Measurements from ENCODE around the gene TMEM273.
A peak's percentile ranks its signal among the peaks of the same experiment; 100 is the strongest.

The TMEM273 gene

GRCh38 chr10:49165259-49165658, 22.9 kb downstream of the TMEM273 start:
- DNase-seq (ENCODE audit: low read depth in 1 of 2, low spot score in 1 of 2) = no peak

GRCh38 chr10:49164559-49165188, 23.5 kb downstream of the TMEM273 start:
- DNase-seq (ENCODE audit: low read depth in 1 of 2, low spot score in 1 of 2) = peak in 1 of 2 donors; percentile 10

GRCh38 chr10:49163741-49164140, 24.4 kb downstream of the TMEM273 start:
- no peak for DNase-seq (ENCODE audit: low read depth in 1 of 2, low spot score in 1 of 2)

GRCh38 chr10:49162761-49163310, 25.4 kb downstream of the TMEM273 start:
- DNase-seq (ENCODE audit: low read depth in 1 of 2, low spot score in 1 of 2) = no peak

GRCh38 chr10:49162063-49162462, 26.1 kb downstream of the TMEM273 start:
- DNase-seq (ENCODE audit: low read depth in 1 of 2, low spot score in 1 of 2) = no peak

GRCh38 chr10:49161411-49161997, 26.7 kb downstream of the TMEM273 start:
- DNase-seq (ENCODE audit: low read depth in 1 of 2, low spot score in 1 of 2) = no peak

- DNase-seq (ENCODE audit: low read depth in 1 of 2, low spot score in 1 of 2) = no peak
These were observed 27.4 kb downstream of the TMEM273 start for GRCh38 chr10:49160814-49161213.

GRCh38 chr10:49160110-49160509, 28.1 kb downstream of the TMEM273 start:
- no peak for DNase-seq (ENCODE audit: low read depth in 1 of 2, low spot score in 1 of 2)

- DNase-seq (ENCODE audit: low read depth in 1 of 2, low spot score in 1 of 2) = no peak
These were observed 29.3 kb downstream of the TMEM273 start for GRCh38 chr10:49158915-49159314.

- DNase-seq (ENCODE audit: low read depth in 1 of 2, low spot score in 1 of 2) = no peak
These were observed 29.8 kb downstream of the TMEM273 start for GRCh38 chr10:49158404-49158803.

- DNase-seq (ENCODE audit: low read depth in 1 of 2, low spot score in 1 of 2) = no peak
These were observed 31.0 kb downstream of the TMEM273 start for GRCh38 chr10:49157229-49157628.

GRCh38 chr10:49154641-49155040, 33.5 kb downstream of the TMEM273 start:
- DNase-seq (ENCODE audit: low read depth in 1 of 2, low spot score in 1 of 2) = no peak

- no peak for DNase-seq (ENCODE audit: low read depth in 1 of 2, low spot score in 1 of 2)
These were observed 34.2 kb downstream of the TMEM273 start for GRCh38 chr10:49153971-49154370.

GRCh38 chr10:49153115-49153514, 35.1 kb downstream of the TMEM273 start:
- DNase-seq (ENCODE audit: low read depth in 1 of 2, low spot score in 1 of 2) = no peak

- DNase-seq (ENCODE audit: low read depth in 1 of 2, low spot score in 1 of 2) = no peak
These were observed 35.5 kb downstream of the TMEM273 start for GRCh38 chr10:49152663-49153062.

GRCh38 chr10:49152037-49152436, 36.2 kb downstream of the TMEM273 start:
- DNase-seq (ENCODE audit: low read depth in 1 of 2, low spot score in 1 of 2) = no peak

GRCh38 chr10:49151481-49151880, 36.7 kb downstream of the TMEM273 start:
- DNase-seq (ENCODE audit: low read depth in 1 of 2, low spot score in 1 of 2) = no peak

- no peak for DNase-seq (ENCODE audit: low read depth in 1 of 2, low spot score in 1 of 2)
These were observed 37.2 kb downstream of the TMEM273 start for GRCh38 chr10:49151025-49151445.

GRCh38 chr10:49150426-49150825, 37.8 kb downstream of the TMEM273 start:
- DNase-seq (ENCODE audit: low read depth in 1 of 2, low spot score in 1 of 2) = no peak

- no peak for DNase-seq (ENCODE audit: low read depth in 1 of 2, low spot score in 1 of 2)
These were observed 38.3 kb downstream of the TMEM273 start for GRCh38 chr10:49149881-49150280.

GRCh38 chr10:49144058-49144720, 44.0 kb downstream of the TMEM273 start:
- DNase-seq (ENCODE audit: low read depth in 1 of 2, low spot score in 1 of 2) = no peak

- DNase-seq (ENCODE audit: low read depth in 1 of 2, low spot score in 1 of 2) = no peak
These were observed 44.9 kb downstream of the TMEM273 start for GRCh38 chr10:49143249-49143648.
